PC-9 (cell line): ENCODE data around the gene LRMDA. TPM values are rescaled to one million over a fixed set of nuclear protein-coding genes. Genes with fewer than 3 reads are reported as not detected.

Experiments used
- BruUV-seq: library from RNA; stranded (reverse); fragments of 400-500 nt; replicated peaks from 2 replicates; lab custom pipeline; 2021; lab: Mats Ljungman, UMichigan
- CTCF ChIA-PET: fragments of 300-600 bp; sonication (Branson Sonifier 250); formaldehyde crosslinking; loops from one replicate; lab custom pipeline; 2022; ENCODE audit warnings: antibody characterized with exemption; lab: Charles Lee
- POLR2A ChIA-PET: fragments of 300-600 bp; sonication (Branson Sonifier 250); formaldehyde crosslinking; loops from one replicate; lab custom pipeline; 2022; ENCODE audit warnings: antibody characterized with exemption; ENCODE audit not compliant: unreplicated experiment; lab: Charles Lee
- DNase-seq, 2 experiments: peaks; one replicate each; pipeline versions ENCODE4 v3.0.0 to v3.0.0-alpha.2; 2015 to 2022; ENCODE audit warnings: mixed read lengths in 1 of 2
- H2AFZ ChIP-seq: fragments of 200-600 bp; sonication (generic); 2 replicates; pipeline ENCODE4 v1.8.1; 2017; ENCODE audit warnings: antibody characterized with exemption
- H3F3A ChIP-seq: fragments of 200-600 bp; sonication (generic); 2 replicates; pipeline ENCODE4 v1.8.1; 2017; ENCODE audit warnings: antibody characterized with exemption, mild to moderate bottlenecking, low read depth; ENCODE audit not compliant: insufficient read depth
- H3K27ac ChIP-seq: fragments of 200-600 bp; sonication (generic); 2 replicates; pipeline ENCODE4 v1.6.1; 2016; ENCODE audit warnings: mixed run types
- H3K27me3 ChIP-seq: fragments of 200-600 bp; sonication (generic); 2 replicates; pipeline ENCODE4 v1.6.1; 2016; ENCODE audit warnings: low read depth, mixed run types; ENCODE audit not compliant: insufficient read depth
- H3K36me3 ChIP-seq: fragments of 200-600 bp; sonication (generic); 2 replicates; pipeline ENCODE4 v1.6.1; 2016; ENCODE audit warnings: low read depth, mixed run types
- H3K4me1 ChIP-seq: fragments of 200-600 bp; sonication (generic); replicated peaks from 2 replicates; pipeline ENCODE4 v1.6.1; 2016; ENCODE audit warnings: mixed run types; ENCODE audit not compliant: insufficient read depth
- H3K4me2 ChIP-seq: fragments of 200-600 bp; sonication (generic); 2 replicates; pipeline ENCODE4 v1.6.1; 2017; ENCODE audit warnings: mixed run types
- H3K4me3 ChIP-seq: fragments of 200-600 bp; sonication (generic); 2 replicates; pipeline ENCODE4 v1.6.1; 2016; ENCODE audit warnings: mixed run types
- H3K79me2 ChIP-seq: fragments of 200-600 bp; sonication (generic); 2 replicates; pipeline ENCODE4 v1.6.1; 2017; ENCODE audit warnings: low read depth, mixed run types
- H3K9me2 ChIP-seq: fragments of 200-600 bp; sonication (generic); 2 replicates; pipeline ENCODE4 v1.8.1; 2017; ENCODE audit warnings: mild to moderate bottlenecking; ENCODE audit not compliant: insufficient read depth
- H3K9me3 ChIP-seq: fragments of 200-600 bp; sonication (generic); 2 replicates; pipeline ENCODE4 v1.8.1; 2016; ENCODE audit warnings: low read depth; ENCODE audit not compliant: insufficient read depth
- H4K20me1 ChIP-seq: fragments of 200-600 bp; sonication (generic); 2 replicates; pipeline ENCODE4 v1.8.1; 2017; ENCODE audit not compliant: insufficient read depth
- EZH2 ChIP-seq: fragments of 200-600 bp; sonication (generic); IDR thresholded peaks from 2 replicates; pipeline ENCODE4 v1.8.0; 2017; ENCODE audit warnings: antibody characterized with exemption, low read depth
- intact Hi-C: fragments of 100-400 bp; cut with micrococcal nuclease; formaldehyde crosslinking; loops from one replicate; pipeline ENCODE4 v1.10.0; 2022; ENCODE audit not compliant: unreplicated experiment
- total RNA-seq: library from RNA; stranded (reverse); gene quantifications from 2 replicates; pipeline ENCODE4 v1.2.3, GENCODE V29; 2021
- TF ChIP-seq, protein P1 (sequence below): fragments of 200-600 bp; sonication (generic); conservative IDR thresholded peaks from 2 replicates; pipeline ENCODE4 v1.6.1; 2017; ENCODE audit warnings: mixed run types, antibody characterized with exemption, mild to moderate bottlenecking, moderate library complexity

Gene LRMDA
- total RNA-seq, 1 experiment from 2014 or later, result not detected

- Histone ChIP-seq H3K27ac (no peak overlapping the region), H3K9me2 (no peaks in the 10 kb centered on the region), H3K79me2 (no peaks in the 10 kb centered on the region), H3K4me3 (no peak overlapping the region), H3K36me3 (no peaks in the 10 kb centered on the region), H2AFZ (no peak overlapping the region), H3K27me3 (no peaks in the 10 kb centered on the region), H4K20me1 (no peaks in the 10 kb centered on the region), H3K9me3 (no peaks in the 10 kb centered on the region), H3F3A (no peaks in the 10 kb centered on the region), H3K4me1 (no peaks in the 10 kb centered on the region), H3K4me2 (no peak overlapping the region)
- no TSS peak for BruUV-seq
- DNase-seq, result no peak
- TF ChIP-seq, protein P1, sequence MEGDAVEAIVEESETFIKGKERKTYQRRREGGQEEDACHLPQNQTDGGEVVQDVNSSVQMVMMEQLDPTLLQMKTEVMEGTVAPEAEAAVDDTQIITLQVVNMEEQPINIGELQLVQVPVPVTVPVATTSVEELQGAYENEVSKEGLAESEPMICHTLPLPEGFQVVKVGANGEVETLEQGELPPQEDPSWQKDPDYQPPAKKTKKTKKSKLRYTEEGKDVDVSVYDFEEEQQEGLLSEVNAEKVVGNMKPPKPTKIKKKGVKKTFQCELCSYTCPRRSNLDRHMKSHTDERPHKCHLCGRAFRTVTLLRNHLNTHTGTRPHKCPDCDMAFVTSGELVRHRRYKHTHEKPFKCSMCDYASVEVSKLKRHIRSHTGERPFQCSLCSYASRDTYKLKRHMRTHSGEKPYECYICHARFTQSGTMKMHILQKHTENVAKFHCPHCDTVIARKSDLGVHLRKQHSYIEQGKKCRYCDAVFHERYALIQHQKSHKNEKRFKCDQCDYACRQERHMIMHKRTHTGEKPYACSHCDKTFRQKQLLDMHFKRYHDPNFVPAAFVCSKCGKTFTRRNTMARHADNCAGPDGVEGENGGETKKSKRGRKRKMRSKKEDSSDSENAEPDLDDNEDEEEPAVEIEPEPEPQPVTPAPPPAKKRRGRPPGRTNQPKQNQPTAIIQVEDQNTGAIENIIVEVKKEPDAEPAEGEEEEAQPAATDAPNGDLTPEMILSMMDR, result no peak
- TF ChIP-seq EZH2, result no peak
- intact Hi-C loops, result no loop called here
- ChIA-PET POLR2A (no interaction called here), CTCF (no interaction called here)
These were observed 782.5 kb downstream of the LRMDA start for GRCh38 chr10:76213876-76214275.

- intact Hi-C loops, result no loop called here
- ChIA-PET CTCF (no interaction called here), POLR2A (no interaction called here)
- H3K27ac ChIP-seq, result no peak overlapping the region
- H2AFZ ChIP-seq, result no peak overlapping the region
- no peak overlapping the region for H3K4me2 ChIP-seq
- no peaks in the 10 kb centered on the region for H3K79me2 ChIP-seq
- H3K4me1 ChIP-seq, result no peaks in the 10 kb centered on the region
- TF ChIP-seq EZH2, result no peak
- TF ChIP-seq, protein P1, result no peak
- no peaks in the 10 kb centered on the region for H3F3A ChIP-seq
- BruUV-seq, result no TSS peak
- no peaks in the 10 kb centered on the region for H3K9me3 ChIP-seq
- no peak overlapping the region for H3K4me3 ChIP-seq
- no peaks in the 10 kb centered on the region for H3K9me2 ChIP-seq
- no peak for DNase-seq
- no peaks in the 10 kb centered on the region for H3K27me3 ChIP-seq
- no peaks in the 10 kb centered on the region for H4K20me1 ChIP-seq
- H3K36me3 ChIP-seq, result no peaks in the 10 kb centered on the region
These were observed 786.6 kb downstream of the LRMDA start for GRCh38 chr10:76218035-76218434.

DNA sequence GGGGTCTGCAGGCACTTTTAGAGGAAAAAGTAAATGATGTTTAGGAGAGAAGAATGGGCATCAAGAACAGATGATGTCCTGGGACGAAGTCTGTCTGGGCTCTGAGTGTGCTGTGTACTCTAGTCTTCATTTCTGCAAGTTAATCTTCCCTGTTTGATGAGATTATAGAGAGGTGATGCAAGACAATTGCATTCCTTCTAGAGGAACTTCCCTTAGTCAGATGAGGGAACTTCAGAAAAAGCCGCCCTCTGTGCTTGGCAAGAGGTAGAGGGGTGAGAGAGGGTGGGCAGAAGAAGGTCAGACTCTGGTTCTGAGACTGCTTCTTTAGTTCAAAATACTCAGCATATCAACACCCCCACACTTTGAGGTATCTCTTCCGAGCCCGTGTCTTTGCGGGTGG lies 797.9 kb downstream of the LRMDA start:
- Histone ChIP-seq H3K27ac (no peak overlapping the region), H3K4me3 (no peak overlapping the region), H3K4me1 (no peaks in the 10 kb centered on the region), H3F3A (no peaks in the 10 kb centered on the region), H3K27me3 (no peaks in the 10 kb centered on the region), H3K9me3 (no peaks in the 10 kb centered on the region), H3K9me2 (no peaks in the 10 kb centered on the region), H3K79me2 (no peaks in the 10 kb centered on the region), H3K4me2 (no peak overlapping the region), H4K20me1 (no peaks in the 10 kb centered on the region), H3K36me3 (no peaks in the 10 kb centered on the region), H2AFZ (no peak overlapping the region)
- no TSS peak for BruUV-seq
- CTCF ChIA-PET, result no interaction called here
- TF ChIP-seq EZH2, result no peak
- TF ChIP-seq, protein P1, result no peak
- intact Hi-C loops, result no loop called here
- no peak for DNase-seq
- POLR2A ChIA-PET, result no interaction called here
